Endothelial cell of umbilical vein (primary cell): Measurements from ENCODE around the gene HDAC4. TPM values are rescaled to one million over a fixed set of nuclear protein-coding genes. Genes with fewer than 3 reads are reported as not detected.
A peak's percentile ranks its signal among the peaks of the same experiment; 100 is the strongest.

Experiments
- BruUV-seq: library from RNA; stranded (reverse); fragments of 400-500 nt; replicated peaks from 2 replicates; lab custom pipeline; 2021; lab: Mats Ljungman, UMichigan
- CTCF ChIA-PET: fragments of 300-600, 350-600 bp; sonication (Branson Sonifier 250); formaldehyde crosslinking; loops from one replicate; lab custom pipeline; 2021; ENCODE audit warnings: antibody characterized with exemption, inconsistent platforms; lab: Charles Lee
- POLR2A ChIA-PET: fragments of 300-600, 350-600 bp; sonication (Branson Sonifier 250); formaldehyde crosslinking; loops from one replicate; lab custom pipeline; 2021; ENCODE audit warnings: antibody characterized with exemption, inconsistent platforms; lab: Charles Lee
- DNase-seq: peaks from one replicate; pipeline ENCODE4 v3.0.0-alpha.2; 2011; ENCODE audit warnings: low read depth, low spot score
- FAIRE-seq: peaks from 2 replicates; lab custom pipeline; 2011; peaks lifted over from hg19 to GRCh38; lab: Jason Lieb, UNC
- H2AFZ ChIP-seq: 2 replicates; pipeline ENCODE4 v1.6.0; 2012; ENCODE audit warnings: low read depth, low read length, control low read depth, inconsistent platforms
- H3K27ac ChIP-seq: 2 replicates; pipeline ENCODE4 v1.5.1; 2011; ENCODE audit warnings: low read depth, mild to moderate bottlenecking, control low read depth, low read length, moderate library complexity; ENCODE audit not compliant: insufficient read depth
- H3K27me3 ChIP-seq, 2 experiments: 2 replicates each; pipeline versions ENCODE4 v1.6.0 to v1.6.1; 2011; ENCODE audit warnings: low read length in 2 of 2, mixed read lengths in 1 of 2; ENCODE audit not compliant: control insufficient read depth in 2 of 2, insufficient read depth in 2 of 2
- H3K36me3 ChIP-seq, 2 experiments: 2 replicates in 1 of 2; 3 replicates in 1 of 2; pipeline ENCODE4 v1.5.1; 2011; ENCODE audit warnings: low read length in 2 of 2, mild to moderate bottlenecking in 1 of 2, moderate library complexity in 1 of 2; ENCODE audit not compliant: control insufficient read depth in 2 of 2, insufficient read depth in 2 of 2; ENCODE audit errors: extremely low read depth in 1 of 2
- H3K4me1 ChIP-seq: 3 replicates; pipeline ENCODE4 v1.5.1; 2011; ENCODE audit warnings: mild to moderate bottlenecking, low read length; ENCODE audit not compliant: control insufficient read depth, insufficient read depth; ENCODE audit errors: extremely low read depth
- H3K4me2 ChIP-seq: 2 replicates; pipeline ENCODE4 v1.6.1; 2011; ENCODE audit warnings: low read length, control low read depth, mixed read lengths; ENCODE audit not compliant: insufficient read depth
- H3K4me3 ChIP-seq, 3 experiments: fragments of 200-600 bp in 1 of 3; sonication (generic), shearing (Covaris generic) in 1 of 3; replicated peaks in 1 of 3; 2 replicates each; pipeline ENCODE4 v1.5.1; 2011 to 2016; ENCODE audit warnings: control low read depth in 3 of 3, low read length in 3 of 3, mild to moderate bottlenecking in 2 of 3, inconsistent platforms in 1 of 3, low read depth in 1 of 3, moderate library complexity in 1 of 3; ENCODE audit not compliant: insufficient read depth in 1 of 3
- H3K79me2 ChIP-seq: 2 replicates; pipeline ENCODE4 v1.6.0; 2012; ENCODE audit warnings: low read length, inconsistent platforms; ENCODE audit not compliant: control insufficient read depth, insufficient read depth
- H3K9ac ChIP-seq: replicated peaks from 2 replicates; pipeline ENCODE3; 2011; ENCODE audit warnings: low read length, control low read depth; ENCODE audit not compliant: insufficient read depth; ENCODE audit errors: extremely low read depth
- H3K9me1 ChIP-seq: replicated peaks from 3 replicates; pipeline ENCODE4 v1.6.0; 2011; ENCODE audit warnings: mild to moderate bottlenecking, low read length; ENCODE audit not compliant: control insufficient read depth, insufficient read depth; ENCODE audit errors: extremely low read depth
- H3K9me3 ChIP-seq: replicated peaks from 2 replicates; pipeline ENCODE4 v1.5.1; 2012; ENCODE audit warnings: low read length, inconsistent platforms; ENCODE audit not compliant: control insufficient read depth, insufficient read depth
- H4K20me1 ChIP-seq: replicated peaks from 2 replicates; pipeline ENCODE3; 2011; ENCODE audit warnings: mild to moderate bottlenecking, low read length; ENCODE audit not compliant: control insufficient read depth, insufficient read depth; ENCODE audit errors: extremely low read depth
- CTCF ChIP-seq, 2 donors: IDR thresholded peaks; 1 replicate in 1 of 2; 2 replicates in 1 of 2; pipeline ENCODE4 v1.5.1; 2011; ENCODE audit warnings: low read length in 2 of 2, mild to moderate bottlenecking in 2 of 2, moderate library complexity in 2 of 2, control low read depth in 1 of 2, inconsistent platforms in 1 of 2, low read depth in 1 of 2; ENCODE audit not compliant: insufficient read depth in 1 of 2; ENCODE audit errors: extremely low read depth in 1 of 2
- EZH2 ChIP-seq: IDR thresholded peaks from 2 replicates; pipeline ENCODE4 v1.6.1; 2012; ENCODE audit warnings: borderline replicate concordance, low read depth, mild to moderate bottlenecking, moderate library complexity, low read length, inconsistent platforms; ENCODE audit not compliant: severe bottlenecking
- FOS ChIP-seq: IDR thresholded peaks from 2 replicates; pipeline ENCODE4 v1.6.1; 2011; ENCODE audit warnings: mild to moderate bottlenecking, low read length, moderate library complexity, borderline replicate concordance; ENCODE audit not compliant: insufficient read depth
- GATA2 ChIP-seq: IDR thresholded peaks from 2 replicates; pipeline ENCODE4 v1.7.0; 2011; ENCODE audit warnings: low read depth, mild to moderate bottlenecking, moderate library complexity, mixed read lengths, low read length; ENCODE audit not compliant: insufficient read length, insufficient read depth
- JUN ChIP-seq: IDR thresholded peaks from 2 replicates; pipeline ENCODE4 v1.6.1; 2011; ENCODE audit warnings: borderline replicate concordance, low read depth; ENCODE audit not compliant: insufficient read length, insufficient read depth
- MYC ChIP-seq: IDR thresholded peaks from one replicate; pipeline ENCODE4 v1.6.1; 2011; ENCODE audit warnings: mild to moderate bottlenecking, low read depth, low read length
- POLR2A ChIP-seq: IDR thresholded peaks from 2 replicates; pipeline ENCODE4 v1.6.1; 2012; ENCODE audit warnings: low read depth, mild to moderate bottlenecking, control low read depth, low read length
- POLR2AphosphoS5 ChIP-seq: IDR thresholded peaks from 2 replicates; pipeline ENCODE4 v1.6.1; 2012; ENCODE audit warnings: low read depth, mild to moderate bottlenecking, control low read depth, low read length, moderate library complexity; ENCODE audit not compliant: insufficient read depth
- dilution Hi-C: fragments of 300-500 bp; cut with MboI; formaldehyde crosslinking; loops from one replicate; pipeline ENCODE4 v1.15.0; 2019; ENCODE audit warnings: low sequenced_read_pairs; ENCODE audit not compliant: extremely low pct_ligation_motif_present
- intact Hi-C: fragments of 100-400 bp; cut with micrococcal nuclease; formaldehyde crosslinking; loops from one replicate; pipeline ENCODE4 v1.10.0; 2022
- polyA plus RNA-seq, 4 experiments: library from polyadenylated mRNA; depleted of rRNA in 3 of 4; stranded (reverse) in 3 of 4; unstranded in 1 of 4; fragments of >200 nt; gene quantifications; 2 replicates each; pipeline versions ENCODE4 v1.2.1 to v1.2.3, GENCODE V29; 2011 to 2012; ENCODE audit warnings: missing spikeins in 1 of 4
- total RNA-seq: library from RNA; stranded (reverse); gene quantifications from 2 replicates; pipeline ENCODE4 v1.2.3, GENCODE V29; 2021
- TF ChIP-seq, protein P1 (sequence below): IDR thresholded peaks from 2 replicates; pipeline ENCODE4 v1.6.1; 2011; ENCODE audit not compliant: insufficient read depth, insufficient read length

The HDAC4 gene
- total and polyA plus RNA-seq, 2 donors (not counting 3 experiments of a cell fraction or from before 2014, with no cell fraction given), result 13.4 to 33.0 TPM

DNA sequence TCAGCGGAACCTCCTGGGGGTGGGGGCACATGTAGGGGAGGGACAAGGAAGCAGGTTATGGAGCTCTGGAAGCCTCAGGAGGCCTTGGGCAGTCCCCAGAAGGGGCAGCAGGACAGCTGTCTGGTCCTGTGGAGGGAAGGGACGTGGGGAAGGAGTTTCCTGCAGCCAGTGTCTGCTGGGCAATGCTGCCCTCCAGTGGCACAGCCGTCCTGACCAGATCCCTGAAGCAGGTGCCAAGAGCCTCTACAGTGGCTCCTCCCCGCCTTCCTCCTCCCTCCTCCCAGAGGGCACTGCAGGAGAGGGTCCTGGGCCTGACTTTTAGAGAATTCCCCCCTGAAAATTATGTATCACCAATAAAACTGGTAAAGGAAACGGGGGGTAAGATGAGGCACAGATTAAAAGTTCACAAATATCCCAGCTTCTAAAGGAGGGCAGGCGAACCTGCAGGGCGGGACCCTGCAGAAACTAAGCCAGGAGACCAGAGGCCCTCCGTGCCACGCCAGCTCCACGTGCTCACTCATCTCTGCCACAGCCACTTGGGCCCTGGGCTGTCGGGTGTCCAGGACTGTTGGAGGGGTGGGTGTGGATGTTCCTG is 294.4 kb downstream of the HDAC4 start:
- POLR2A ChIA-PET, result no interaction called here
- Histone ChIP-seq H3K27ac (no peak overlapping the region), H3K4me1 (no peaks in the 10 kb centered on the region), H3K4me2 (no peak overlapping the region), H2AFZ (no peak overlapping the region), H3K9me1 (no peaks in the 10 kb centered on the region), H3K27me3 (no peaks in the 10 kb centered on the region), H4K20me1 (no peaks in the 10 kb centered on the region), H3K4me3 (no peak overlapping the region), H3K9me3 (no peaks in the 10 kb centered on the region), H3K36me3 (peaks cover 0 to 2% of the 10 kb centered on the region in 2 experiments), H3K79me2 (no peaks in the 10 kb centered on the region), H3K9ac (no peak overlapping the region)
- intact Hi-C loops, result loop anchor here (1.0 kb wide), 3 partner anchors 71 to 885 kb away; no protein-coding TSS in a partner anchor
- TF ChIP-seq JUN (no peak), MYC (no peak), CTCF (IDR thresholded peaks at IDR 0.05; ENCODE audit: extremely low read depth in 1 of 2, insufficient read depth in 1 of 2, low read depth in 1 of 2, low read length in 2 of 2) (peak; percentile 42 to 80)
- TF ChIP-seq, protein P1, sequence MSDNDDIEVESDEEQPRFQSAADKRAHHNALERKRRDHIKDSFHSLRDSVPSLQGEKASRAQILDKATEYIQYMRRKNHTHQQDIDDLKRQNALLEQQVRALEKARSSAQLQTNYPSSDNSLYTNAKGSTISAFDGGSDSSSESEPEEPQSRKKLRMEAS, result no peak
- dilution Hi-C loops, result no loop called here
- DNase-seq (peak; percentile 59), FAIRE-seq (peak; percentile 55)
- CTCF ChIA-PET, result interaction anchor here (0.6 to 2.0 kb wide), 13 partner anchors 9 to 883 kb away, joined by 3 to 9 read pairs (median 3); no protein-coding TSS in a partner anchor
- BruUV-seq, result no TSS peak

GRCh38 chr2:239105234-239105633 is 295.6 kb downstream of the HDAC4 start:
- BruUV-seq, result no TSS peak
- ChIA-PET POLR2A (no interaction called here), CTCF (interaction anchor here (1.1 kb wide), 1 partner anchor 27 kb away, joined by 3 read pairs; no protein-coding TSS in a partner anchor)
- dilution Hi-C loops, result no loop called here
- peaks cover 0 to 2% of the 10 kb centered on the region in 2 experiments for H3K36me3 ChIP-seq
- H2AFZ ChIP-seq, result no peak overlapping the region
- no peak overlapping the region for H3K27ac ChIP-seq
- no peaks in the 10 kb centered on the region for H3K79me2 ChIP-seq
- H3K9ac ChIP-seq, result no peak overlapping the region
- TF ChIP-seq MYC (no peak), FOS (no peak), JUN (no peak), GATA2 (no peak), CTCF (IDR thresholded peaks at IDR 0.05; ENCODE audit: extremely low read depth in 1 of 2, insufficient read depth in 1 of 2, low read depth in 1 of 2, low read length in 2 of 2) (no peak), EZH2 (no peak), POLR2AphosphoS5 (no peak), POLR2A (no peak)
- TF ChIP-seq, protein P1, result no peak
- H3K9me1 ChIP-seq, result no peaks in the 10 kb centered on the region
- H3K4me2 ChIP-seq, result no peak overlapping the region
- FAIRE-seq (no peak), DNase-seq (no peak)
- H3K27me3 ChIP-seq, result no peaks in the 10 kb centered on the region
- no peaks in the 10 kb centered on the region for H4K20me1 ChIP-seq
- intact Hi-C loops, result no loop called here
- no peaks in the 10 kb centered on the region for H3K9me3 ChIP-seq
- H3K4me1 ChIP-seq, result no peaks in the 10 kb centered on the region
- H3K4me3 ChIP-seq, result no peak overlapping the region
